ENCODE measurements around the gene MLLT10. TPM values are rescaled to one million over a fixed set of nuclear protein-coding genes. Genes with fewer than 3 reads are reported as not detected.
A peak's percentile ranks its signal among the peaks of the same experiment; 100 is the strongest.

MLLT10 gene
- total RNA-seq, 1 donor from 2014 or later = 15.8 TPM

DNA sequence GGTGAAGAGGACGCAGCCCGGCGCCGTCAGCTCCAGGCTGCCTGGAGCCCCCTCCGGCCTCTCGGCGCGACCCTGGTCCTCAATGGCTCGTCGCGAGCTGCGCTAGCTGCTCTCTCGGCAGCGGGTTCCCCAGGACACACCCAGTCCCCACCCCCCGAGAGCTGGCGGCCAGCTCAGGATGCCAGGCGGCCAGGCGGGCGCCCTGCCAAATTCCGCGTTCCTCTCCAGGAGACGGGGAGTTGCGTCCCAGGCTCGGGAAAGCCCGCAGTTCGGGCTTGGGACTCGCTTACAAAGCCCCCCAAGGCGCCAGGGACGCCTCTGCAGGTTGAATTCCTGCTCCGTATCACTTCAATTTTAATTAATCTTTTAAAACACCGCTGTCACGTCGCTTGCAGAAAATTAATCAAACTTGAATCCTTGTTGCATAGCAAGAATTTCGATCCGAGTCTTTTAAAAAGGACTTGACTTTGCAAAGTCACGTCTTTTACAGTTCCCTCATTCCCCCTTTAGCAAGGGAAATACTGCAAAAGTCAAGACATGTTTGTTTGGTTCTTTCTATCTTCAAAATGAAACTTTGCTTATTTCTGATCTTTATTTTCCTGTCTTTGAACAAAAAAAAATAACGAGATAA is 36.7 kb upstream of the MLLT10 start:
- H3K4me3 ChIP-seq (ENCODE audit: low read depth, low read length) = peak overlapping the region; percentile 90
- DNase-seq (ENCODE audit: low read depth) = no peak
- TF ChIP-seq, protein P1, sequence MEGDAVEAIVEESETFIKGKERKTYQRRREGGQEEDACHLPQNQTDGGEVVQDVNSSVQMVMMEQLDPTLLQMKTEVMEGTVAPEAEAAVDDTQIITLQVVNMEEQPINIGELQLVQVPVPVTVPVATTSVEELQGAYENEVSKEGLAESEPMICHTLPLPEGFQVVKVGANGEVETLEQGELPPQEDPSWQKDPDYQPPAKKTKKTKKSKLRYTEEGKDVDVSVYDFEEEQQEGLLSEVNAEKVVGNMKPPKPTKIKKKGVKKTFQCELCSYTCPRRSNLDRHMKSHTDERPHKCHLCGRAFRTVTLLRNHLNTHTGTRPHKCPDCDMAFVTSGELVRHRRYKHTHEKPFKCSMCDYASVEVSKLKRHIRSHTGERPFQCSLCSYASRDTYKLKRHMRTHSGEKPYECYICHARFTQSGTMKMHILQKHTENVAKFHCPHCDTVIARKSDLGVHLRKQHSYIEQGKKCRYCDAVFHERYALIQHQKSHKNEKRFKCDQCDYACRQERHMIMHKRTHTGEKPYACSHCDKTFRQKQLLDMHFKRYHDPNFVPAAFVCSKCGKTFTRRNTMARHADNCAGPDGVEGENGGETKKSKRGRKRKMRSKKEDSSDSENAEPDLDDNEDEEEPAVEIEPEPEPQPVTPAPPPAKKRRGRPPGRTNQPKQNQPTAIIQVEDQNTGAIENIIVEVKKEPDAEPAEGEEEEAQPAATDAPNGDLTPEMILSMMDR (conservative IDR thresholded peaks at IDR 0.05; ENCODE audit: low read depth, low read length) = no peak

DNA sequence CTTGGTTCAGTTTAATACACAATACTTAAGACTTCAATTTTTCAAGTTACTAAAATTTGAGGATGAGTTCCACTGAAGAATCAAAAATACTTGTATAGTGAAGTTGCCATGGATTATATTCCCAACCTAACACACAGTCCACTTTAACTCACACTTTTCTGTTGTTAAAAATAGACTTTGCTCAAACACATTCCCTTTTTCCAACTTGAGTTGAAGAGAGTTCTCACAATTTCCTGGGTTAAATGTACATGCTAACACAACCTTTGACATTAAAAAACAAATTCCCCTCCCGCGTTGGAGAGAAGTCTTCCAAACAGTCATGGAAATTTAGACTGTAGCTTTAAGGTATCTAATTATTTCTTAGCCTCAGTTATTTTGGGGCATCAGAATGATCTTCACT is 35.7 kb upstream of the MLLT10 start:
- TF ChIP-seq, protein P1 (conservative IDR thresholded peaks at IDR 0.05; ENCODE audit: low read depth, low read length) = no peak
- DNase-seq (ENCODE audit: low read depth) = no peak
- no peak overlapping the region for H3K4me3 ChIP-seq (ENCODE audit: low read depth, low read length)

DNA sequence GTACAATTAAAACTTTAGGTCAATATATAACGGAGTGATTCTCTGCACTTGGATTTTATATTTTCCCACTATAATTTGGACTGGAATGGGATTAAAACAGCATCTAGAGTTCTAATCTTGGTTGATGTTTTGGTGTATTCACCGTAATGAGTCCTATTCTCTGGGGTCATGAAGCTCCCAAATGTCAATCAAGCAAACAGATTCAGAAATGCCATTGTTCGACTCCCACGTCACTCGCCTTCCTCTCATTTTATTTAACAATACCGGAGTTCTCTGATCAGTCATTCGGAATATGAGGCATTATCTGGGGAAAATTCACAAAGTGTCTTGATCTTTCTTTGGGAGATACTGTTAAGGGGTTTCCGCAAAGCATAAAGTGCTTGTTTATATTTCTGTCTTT is 35.0 kb upstream of the MLLT10 start:
- TF ChIP-seq, protein P1 (conservative IDR thresholded peaks at IDR 0.05; ENCODE audit: low read depth, low read length) = no peak
- DNase-seq (ENCODE audit: low read depth) = no peak
- H3K4me3 ChIP-seq (ENCODE audit: low read depth, low read length) = peak overlapping the region; percentile 59

GRCh38 chr10:21499701-21500577 is 34.1 kb upstream of the MLLT10 start:
- TF ChIP-seq, protein P1 (conservative IDR thresholded peaks at IDR 0.05; ENCODE audit: low read depth, low read length) = no peak
- peak overlapping the region; percentile 59 for H3K4me3 ChIP-seq (ENCODE audit: low read depth, low read length)
- DNase-seq (ENCODE audit: low read depth) = no peak

GRCh38 chr10:21500578-21500910 is 33.5 kb upstream of the MLLT10 start:
- peak overlapping the region; percentile 59 for H3K4me3 ChIP-seq (ENCODE audit: low read depth, low read length)
- DNase-seq (ENCODE audit: low read depth) = no peak
- TF ChIP-seq, protein P1 (conservative IDR thresholded peaks at IDR 0.05; ENCODE audit: low read depth, low read length) = no peak

DNA sequence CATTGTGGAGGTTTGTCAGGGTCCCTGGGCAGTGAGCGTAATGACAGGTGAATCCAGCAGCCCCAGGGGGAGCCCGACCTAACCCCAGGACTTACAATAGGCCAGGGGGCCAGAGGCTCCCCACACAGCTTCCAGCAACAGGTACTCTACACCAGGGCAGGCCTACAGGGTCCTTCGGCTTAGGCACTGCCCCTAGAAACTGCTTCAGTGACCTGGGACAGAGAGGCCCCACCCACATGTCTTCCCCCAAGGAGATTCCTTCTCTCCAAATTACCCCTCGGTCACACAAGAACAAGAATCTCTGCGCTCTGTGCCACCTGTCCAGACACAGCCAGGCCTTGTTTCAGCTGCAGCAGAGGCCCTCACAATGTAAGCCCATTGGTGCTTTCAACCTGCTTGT is 32.9 kb upstream of the MLLT10 start:
- no peak for DNase-seq (ENCODE audit: low read depth)
- peak overlapping the region; percentile 59 for H3K4me3 ChIP-seq (ENCODE audit: low read depth, low read length)
- TF ChIP-seq, protein P1 (conservative IDR thresholded peaks at IDR 0.05; ENCODE audit: low read depth, low read length) = no peak
